Uterus (tissue), 4 donors: ENCODE results near the gene AIG1. TPM values are rescaled to one million over a fixed set of nuclear protein-coding genes. Genes with fewer than 3 reads are reported as not detected.
"Not testable (repeated sequence)": the region's sequence is repeated elsewhere in the genome, so short reads cannot be mapped to it uniquely, and the experiment has no call there.

ENCODE experiments used
- DNase-seq, 2 donors: peaks; one replicate each; pipeline ENCODE4 v3.0.0-alpha.2; 2019 to 2020
- H3K27ac ChIP-seq, 2 donors: fragments of 200-600 bp; sonication (generic); 1 replicate in 1 of 2; 2 replicates in 1 of 2; pipeline ENCODE4 v1.5.1; 2016 to 2018
- H3K27me3 ChIP-seq, 2 donors: fragments of 200-600 bp; sonication (generic); one replicate each; pipeline ENCODE4 v1.5.1; 2018 to 2019; ENCODE audit warnings: control low read depth in 1 of 2
- H3K36me3 ChIP-seq, 2 donors: fragments of 200-600 bp; sonication (generic); one replicate each; pipeline ENCODE4 v1.5.1; 2019; ENCODE audit warnings: control low read depth in 1 of 2
- H3K4me1 ChIP-seq, 2 donors: fragments of 200-600 bp; sonication (generic); one replicate each; pipeline ENCODE4 v1.5.1; 2018 to 2019; ENCODE audit warnings: control low read depth in 1 of 2
- H3K4me3 ChIP-seq, 2 donors: fragments of 200-600 bp; sonication (generic); 1 replicate in 1 of 2; 2 replicates in 1 of 2; pipeline ENCODE4 v1.5.1; 2018 to 2019; ENCODE audit warnings: mild to moderate bottlenecking in 1 of 2
- H3K9me3 ChIP-seq, 2 donors: fragments of 200-600 bp; sonication (generic); one replicate each; pipeline ENCODE4 v1.5.1; 2019; ENCODE audit warnings: control low read depth in 1 of 2
- CTCF ChIP-seq, 4 experiments: fragments of 200-600 bp in 2 of 4; fragments of 450-650 bp in 2 of 4; sonication (generic) in 2 of 4; IDR thresholded peaks; one replicate each; pipeline ENCODE4 v1.5.1; 2016 to 2019; ENCODE audit warnings: antibody characterized with exemption in 4 of 4, mild to moderate bottlenecking in 2 of 4, moderate library complexity in 1 of 4
- POLR2A ChIP-seq, 2 donors: fragments of 450-650 bp; IDR thresholded peaks; one replicate each; pipeline ENCODE4 v1.6.1; 2016; ENCODE audit warnings: antibody characterized with exemption in 2 of 2, mild to moderate bottlenecking in 1 of 2, moderate library complexity in 1 of 2
- intact Hi-C: fragments of 100-400 bp; cut with DNase I; formaldehyde crosslinking; loops from one replicate; pipeline ENCODE4 v1.15.1; 2023; ENCODE audit warnings: low total_unique reads
- total RNA-seq, 4 donors: library from RNA; depleted of rRNA in 3 of 4; stranded (reverse); fragments of >200 nt in 3 of 4; gene quantifications; one replicate each; pipeline versions ENCODE4 v1.1.0 to v1.2.4, GENCODE V29; 2014 to 2023
- donor health status: DM: yes; HTN: yes; CAD: no.

Gene AIG1
- total RNA-seq, 4 donors from 2014 or later = 6.9 to 36.6 (median 27.8) TPM

GRCh38 chr6:143163621-143164020 lies 102.9 kb downstream of the AIG1 start:
- intact Hi-C loops = no loop called here
- no peak overlapping the region for H3K4me3 ChIP-seq
- H3K27me3 ChIP-seq = no peaks in the 10 kb centered on the region
- H3K27ac ChIP-seq = no peak overlapping the region
- no peaks in the 10 kb centered on the region for H3K4me1 ChIP-seq
- no peaks in the 10 kb centered on the region for H3K36me3 ChIP-seq
- no peaks in the 10 kb centered on the region for H3K9me3 ChIP-seq
- TF ChIP-seq POLR2A (IDR thresholded peaks at IDR 0.05) = no peak
- TF ChIP-seq CTCF (IDR thresholded peaks at IDR 0.05) = no peak
- no peak for DNase-seq

DNA sequence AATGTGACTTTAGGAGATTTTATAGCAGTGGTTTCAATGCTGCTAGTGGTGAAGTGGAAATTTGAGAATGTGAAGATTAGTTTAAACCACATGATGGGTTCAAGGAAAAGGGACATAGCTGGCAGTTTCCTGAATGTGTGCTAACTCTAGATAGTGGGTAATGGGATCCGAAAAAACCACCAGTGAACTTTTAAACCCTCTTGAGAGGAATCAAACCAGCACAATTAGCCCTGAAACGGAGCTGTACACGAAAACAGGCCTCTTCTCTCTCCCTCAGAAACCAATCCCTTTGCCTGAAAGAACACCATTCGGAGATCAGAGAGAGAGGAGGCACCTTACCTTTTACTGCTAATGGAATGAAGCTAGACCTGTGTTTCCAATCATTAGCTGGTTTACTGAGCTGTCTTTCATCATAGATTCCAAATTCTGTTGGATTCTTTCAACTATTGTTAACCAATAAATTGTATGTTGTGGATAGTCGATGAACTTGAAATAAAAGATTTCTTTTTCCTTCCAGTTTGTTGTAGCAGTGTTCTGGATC lies 103.9 kb downstream of the AIG1 start:
- intact Hi-C loops = no loop called here
- no peak for TF ChIP-seq POLR2A (IDR thresholded peaks at IDR 0.05)
- no peak for TF ChIP-seq CTCF (IDR thresholded peaks at IDR 0.05)
- Histone ChIP-seq H3K27ac (no peak overlapping the region), H3K4me1 (no peaks in the 10 kb centered on the region), H3K9me3 (no peaks in the 10 kb centered on the region), H3K4me3 (no peak overlapping the region), H3K27me3 (no peaks in the 10 kb centered on the region), H3K36me3 (no peaks in the 10 kb centered on the region)
- no peak for DNase-seq

- H3K27me3 ChIP-seq = no peaks in the 10 kb centered on the region
- TF ChIP-seq POLR2A (IDR thresholded peaks at IDR 0.05) (no peak), CTCF (IDR thresholded peaks at IDR 0.05) (no peak)
- no peak overlapping the region for H3K4me3 ChIP-seq
- intact Hi-C loops = no loop called here
- H3K9me3 ChIP-seq = no peaks in the 10 kb centered on the region
- no peak for DNase-seq
- H3K4me1 ChIP-seq = no peaks in the 10 kb centered on the region
- no peak overlapping the region for H3K27ac ChIP-seq
- H3K36me3 ChIP-seq = no peaks in the 10 kb centered on the region
Measured at GRCh38 chr6:143165315-143165855, 104.7 kb downstream of the AIG1 start.

GRCh38 chr6:143166247-143166695 lies 105.6 kb downstream of the AIG1 start:
- no peaks in the 10 kb centered on the region for H3K27me3 ChIP-seq
- no peaks in the 10 kb centered on the region for H3K36me3 ChIP-seq
- no peaks in the 10 kb centered on the region for H3K9me3 ChIP-seq
- intact Hi-C loops = no loop called here
- H3K4me1 ChIP-seq = no peaks in the 10 kb centered on the region
- DNase-seq = no peak
- no peak overlapping the region for H3K4me3 ChIP-seq
- no peak overlapping the region for H3K27ac ChIP-seq
- TF ChIP-seq CTCF (IDR thresholded peaks at IDR 0.05) (no peak), POLR2A (IDR thresholded peaks at IDR 0.05) (no peak)

GRCh38 chr6:143167224-143167623 lies 106.5 kb downstream of the AIG1 start:
- Histone ChIP-seq H3K36me3 (no peaks in the 10 kb centered on the region), H3K27me3 (no peaks in the 10 kb centered on the region), H3K4me1 (no peaks in the 10 kb centered on the region), H3K27ac (no peak overlapping the region), H3K9me3 (no peaks in the 10 kb centered on the region), H3K4me3 (no peak overlapping the region)
- intact Hi-C loops = no loop called here
- no peak for DNase-seq
- TF ChIP-seq CTCF (IDR thresholded peaks at IDR 0.05) (no peak), POLR2A (IDR thresholded peaks at IDR 0.05) (no peak)

- intact Hi-C loops, H3K36me3 ChIP-seq, DNase-seq, H3K27me3 ChIP-seq, H3K9me3 ChIP-seq, H3K27ac ChIP-seq, H3K4me1 ChIP-seq, H3K4me3 ChIP-seq: not testable (repeated sequence)
Measured at GRCh38 chr6:143168396-143168816, 107.7 kb downstream of the AIG1 start.
